ENCODE measurements around the gene RAX2. TPM values are rescaled to one million over a fixed set of nuclear protein-coding genes. Genes with fewer than 3 reads are reported as not detected.

RAX2 gene
- total and polyA plus RNA-seq, 2 experiments from 2014 or later: not detected

- Histone ChIP-seq H3K4me2 (ENCODE audit: unreplicated experiment) (no peak overlapping the region), H3K4me1 (ENCODE audit: insufficient read depth) (no peaks in the 10 kb centered on the region), H3K36me3 (ENCODE audit: low read depth) (no peaks in the 10 kb centered on the region), H3K79me2 (ENCODE audit: insufficient read depth) (no peaks in the 10 kb centered on the region), H3K9ac (no peak overlapping the region), H2AFZ (no peak overlapping the region), H3K9me3 (ENCODE audit: low read depth) (no peaks in the 10 kb centered on the region), H3K4me3 (no peak overlapping the region), H3K9me2 (ENCODE audit: insufficient read depth) (no peaks in the 10 kb centered on the region), H4K20me1 (ENCODE audit: insufficient read depth) (no peaks in the 10 kb centered on the region), H3K27ac (no peak overlapping the region), H3K27me3 (replicated peaks; ENCODE audit: insufficient read depth) (no peaks in the 10 kb centered on the region; the same call in 1 of the 2 replicates), H3F3A (ENCODE audit: insufficient read depth) (no peaks in the 10 kb centered on the region)
- TF ChIP-seq EZH2 (IDR thresholded peaks at IDR 0.05; ENCODE audit: insufficient read depth, poor library complexity, severe bottlenecking) (no peak), EZH2phosphoT487 (IDR thresholded peaks at IDR 0.05; ENCODE audit: insufficient read depth, low read depth) (no peak)
- DNase-seq: no peak
- in situ Hi-C loops (cut with MboI): no loop called here
- WGBS, 2 experiments (ENCODE audit: low coverage in 1 of 2, low lambda C conversion rate in 2 of 2, missing lambda C conversion rate in 2 of 2): 89% methylated on average over 13 to 14 of the region's 14 CpGs
Measured at GRCh38 chr19:3734310-3734600, 37.8 kb downstream of the RAX2 start.

DNA sequence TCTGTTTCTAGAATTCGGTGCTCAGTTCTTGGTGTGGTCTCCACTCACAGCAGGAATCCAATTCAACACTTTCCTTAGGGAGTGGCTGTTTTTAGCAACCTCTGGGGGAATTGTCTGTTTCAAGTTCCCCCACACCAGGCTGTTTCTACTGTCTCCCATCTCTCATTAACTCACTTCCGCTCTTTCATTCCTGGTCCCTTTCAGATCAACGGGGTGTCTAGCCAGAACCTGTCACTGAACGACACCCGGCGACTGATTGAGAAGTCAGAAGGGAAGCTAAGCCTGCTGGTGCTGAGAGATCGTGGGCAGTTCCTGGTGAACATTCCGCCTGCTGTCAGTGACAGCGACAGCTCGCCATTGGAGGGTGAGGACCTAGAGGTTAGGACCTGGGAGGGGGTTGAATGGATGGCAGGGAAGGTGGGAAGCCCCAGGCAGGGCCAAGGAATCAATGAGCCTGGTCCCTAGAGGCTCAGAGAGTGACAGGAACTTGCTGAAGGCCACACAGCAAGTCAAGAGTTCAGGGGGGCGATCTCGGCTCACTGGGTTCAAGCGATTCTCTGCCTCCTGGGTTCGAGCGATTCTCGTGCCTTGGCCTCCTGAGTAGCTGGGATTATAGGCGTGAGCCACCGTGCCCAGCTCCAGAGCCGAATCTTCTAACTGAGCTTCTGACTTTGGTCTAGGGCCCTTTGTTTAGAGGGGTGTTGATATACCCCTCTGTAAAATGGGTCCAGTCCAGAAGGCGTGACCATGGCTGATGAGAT lies 38.3 kb downstream of the RAX2 start:
- no peak overlapping the region for H3K4me3 ChIP-seq
- no peaks in the 10 kb centered on the region for H3K9me3 ChIP-seq (ENCODE audit: low read depth)
- no peaks in the 10 kb centered on the region; the same call in 1 of the 2 replicates for H3K27me3 ChIP-seq (replicated peaks; ENCODE audit: insufficient read depth)
- DNase-seq: no peak
- H3K4me2 ChIP-seq (ENCODE audit: unreplicated experiment): no peak overlapping the region
- no peak overlapping the region for H3K27ac ChIP-seq
- H2AFZ ChIP-seq: no peak overlapping the region
- no peaks in the 10 kb centered on the region for H3K36me3 ChIP-seq (ENCODE audit: low read depth)
- no peaks in the 10 kb centered on the region for H3F3A ChIP-seq (ENCODE audit: insufficient read depth)
- no peaks in the 10 kb centered on the region for H3K9me2 ChIP-seq (ENCODE audit: insufficient read depth)
- no peaks in the 10 kb centered on the region for H4K20me1 ChIP-seq (ENCODE audit: insufficient read depth)
- in situ Hi-C loops (cut with MboI): no loop called here
- H3K4me1 ChIP-seq (ENCODE audit: insufficient read depth): no peaks in the 10 kb centered on the region
- TF ChIP-seq EZH2phosphoT487 (IDR thresholded peaks at IDR 0.05; ENCODE audit: insufficient read depth, low read depth): no peak
- no peak for TF ChIP-seq EZH2 (IDR thresholded peaks at IDR 0.05; ENCODE audit: insufficient read depth, poor library complexity, severe bottlenecking)
- WGBS, 2 experiments (ENCODE audit: low coverage in 1 of 2, low lambda C conversion rate in 2 of 2, missing lambda C conversion rate in 2 of 2): 49 to 53% methylated on average over 19 to 20 of the region's 20 CpGs
- H3K79me2 ChIP-seq (ENCODE audit: insufficient read depth): no peaks in the 10 kb centered on the region
- H3K9ac ChIP-seq: no peak overlapping the region

GRCh38 chr19:3732108-3732507 lies 39.9 kb downstream of the RAX2 start:
- no peak for TF ChIP-seq EZH2 (IDR thresholded peaks at IDR 0.05; ENCODE audit: insufficient read depth, poor library complexity, severe bottlenecking)
- in situ Hi-C loops (cut with MboI): no loop called here
- Histone ChIP-seq H2AFZ (no peak overlapping the region), H3K79me2 (ENCODE audit: insufficient read depth) (no peaks in the 10 kb centered on the region), H3K9me2 (ENCODE audit: insufficient read depth) (no peaks in the 10 kb centered on the region), H3K4me2 (ENCODE audit: unreplicated experiment) (no peak overlapping the region), H4K20me1 (ENCODE audit: insufficient read depth) (no peaks in the 10 kb centered on the region), H3K9ac (no peak overlapping the region), H3F3A (ENCODE audit: insufficient read depth) (no peaks in the 10 kb centered on the region), H3K4me3 (no peak overlapping the region), H3K4me1 (ENCODE audit: insufficient read depth) (no peaks in the 10 kb centered on the region), H3K36me3 (ENCODE audit: low read depth) (no peaks in the 10 kb centered on the region), H3K9me3 (ENCODE audit: low read depth) (no peaks in the 10 kb centered on the region), H3K27me3 (replicated peaks; ENCODE audit: insufficient read depth) (no peaks in the 10 kb centered on the region; the same call in 1 of the 2 replicates), H3K27ac (no peak overlapping the region)
- 46 to 50% methylated on average over 1 of the region's 1 CpG for WGBS, 2 experiments (ENCODE audit: low coverage in 1 of 2, low lambda C conversion rate in 2 of 2, missing lambda C conversion rate in 2 of 2)
- DNase-seq: no peak

DNA sequence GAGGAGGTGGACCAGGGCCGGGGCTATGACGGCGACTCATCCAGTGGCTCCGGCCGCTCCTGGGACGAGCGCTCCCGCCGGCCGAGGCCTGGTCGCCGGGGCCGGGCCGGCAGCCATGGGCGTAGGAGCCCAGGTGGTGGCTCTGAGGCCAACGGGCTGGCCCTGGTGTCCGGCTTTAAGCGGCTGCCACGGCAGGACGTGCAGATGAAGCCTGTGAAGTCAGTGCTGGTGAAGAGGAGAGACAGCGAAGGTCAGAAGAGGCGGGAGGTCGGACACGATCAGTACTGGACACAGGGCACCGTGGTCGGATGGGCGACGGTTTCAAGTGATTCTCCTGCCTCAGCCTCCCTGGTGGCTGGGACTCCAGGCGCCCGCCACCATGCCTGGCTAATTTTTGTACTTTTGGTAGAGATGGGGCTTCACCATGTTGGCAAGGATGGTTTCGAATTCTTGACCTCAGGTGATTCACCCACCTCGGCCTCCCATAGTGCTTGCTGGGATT lies 41.5 kb downstream of the RAX2 start:
- no peak for DNase-seq
- Histone ChIP-seq H3K9me3 (ENCODE audit: low read depth) (no peaks in the 10 kb centered on the region), H3K36me3 (ENCODE audit: low read depth) (no peaks in the 10 kb centered on the region), H4K20me1 (ENCODE audit: insufficient read depth) (no peaks in the 10 kb centered on the region), H3K4me3 (no peak overlapping the region), H3K27me3 (replicated peaks; ENCODE audit: insufficient read depth) (no peaks in the 10 kb centered on the region; the same call in 1 of the 2 replicates), H3K4me2 (ENCODE audit: unreplicated experiment) (no peak overlapping the region), H3K27ac (no peak overlapping the region), H3K4me1 (ENCODE audit: insufficient read depth) (no peaks in the 10 kb centered on the region), H3K9ac (no peak overlapping the region), H3F3A (ENCODE audit: insufficient read depth) (no peaks in the 10 kb centered on the region), H3K79me2 (ENCODE audit: insufficient read depth) (no peaks in the 10 kb centered on the region), H2AFZ (no peak overlapping the region), H3K9me2 (ENCODE audit: insufficient read depth) (no peaks in the 10 kb centered on the region)
- in situ Hi-C loops (cut with MboI): no loop called here
- TF ChIP-seq EZH2phosphoT487 (IDR thresholded peaks at IDR 0.05; ENCODE audit: insufficient read depth, low read depth): no peak
- no peak for TF ChIP-seq EZH2 (IDR thresholded peaks at IDR 0.05; ENCODE audit: insufficient read depth, poor library complexity, severe bottlenecking)
- WGBS, 2 experiments (ENCODE audit: low coverage in 1 of 2, low lambda C conversion rate in 2 of 2, missing lambda C conversion rate in 2 of 2): 88 to 89% methylated on average over 28 to 32 of the region's 32 CpGs
